HepG2 (cell line): Measurements from ENCODE around the gene TXNRD2. TPM values are rescaled to one million over a fixed set of nuclear protein-coding genes. Genes with fewer than 3 reads are reported as not detected.
A peak's percentile ranks its signal among the peaks of the same experiment; 100 is the strongest.

Source experiments
- AKNA ChIP-seq: sonication (generic); formaldehyde crosslinking; IDR thresholded peaks from 2 replicates; pipeline ENCODE4 v1.4.0; 2020; ENCODE audit warnings: missing genetic modification reagents, borderline replicate concordance
- BORCS8-MEF2B ChIP-seq: sonication (generic); formaldehyde crosslinking; IDR thresholded peaks from 2 replicates; pipeline ENCODE4 v1.8.0; 2022; ENCODE audit warnings: mild to moderate bottlenecking, missing genetic modification reagents
- BRD4 ChIP-seq: sonication (generic); formaldehyde crosslinking; IDR thresholded peaks from 2 replicates; pipeline ENCODE4 v1.4.0; 2020; ENCODE audit warnings: missing genetic modification reagents
- KDM1A ChIP-seq: IDR thresholded peaks from 2 replicates; pipeline ENCODE4 v1.6.1; 2016; ENCODE audit warnings: missing compliant biosample characterization
- TBX2 ChIP-seq: sonication (generic); formaldehyde crosslinking; IDR thresholded peaks from 2 replicates; pipeline ENCODE4 v1.5.0; 2020; ENCODE audit warnings: missing genetic modification reagents, mild to moderate bottlenecking, borderline replicate concordance
- ZBTB39 ChIP-seq: sonication (generic); formaldehyde crosslinking; IDR thresholded peaks from 2 replicates; pipeline ENCODE4 v1.5.0; 2020; ENCODE audit warnings: missing genetic modification reagents
- ZBTB43 ChIP-seq: sonication (generic); formaldehyde crosslinking; conservative IDR thresholded peaks from 2 replicates; pipeline ENCODE4 v1.4.0; 2020; ENCODE audit warnings: missing genetic modification reagents
- ZFAT ChIP-seq: sonication (generic); formaldehyde crosslinking; conservative IDR thresholded peaks from 2 replicates; pipeline ENCODE4 v1.8.1; 2023; ENCODE audit warnings: missing genetic modification reagents, inconsistent platforms
- ZNF318 ChIP-seq: sonication (generic); formaldehyde crosslinking; IDR thresholded peaks from 2 replicates; pipeline ENCODE4 v1.4.0; 2020; ENCODE audit warnings: mild to moderate bottlenecking, missing genetic modification reagents
- ZNF383 ChIP-seq: sonication (generic); formaldehyde crosslinking; IDR thresholded peaks from 2 replicates; pipeline ENCODE4 v1.4.0; 2020; ENCODE audit warnings: missing genetic modification reagents, mild to moderate bottlenecking, borderline replicate concordance
- ZNF446 ChIP-seq: sonication (generic); formaldehyde crosslinking; IDR thresholded peaks from 2 replicates; pipeline ENCODE4 v1.5.0; 2020; ENCODE audit warnings: mild to moderate bottlenecking, missing genetic modification reagents
- polyA plus RNA-seq, 8 experiments: library from polyadenylated mRNA; depleted of rRNA in 3 of 8; stranded (reverse) in 7 of 8; unstranded in 1 of 8; fragments of >200 nt; fragmentation: Illumina TruSeq in 4 of 8; extraction: Trizol in 4 of 8; gene quantifications; 2 replicates each; pipeline versions ENCODE4 v1.2.1 to v1.2.3, GENCODE V29; 2011 to 2016; ENCODE audit warnings: low read depth in 4 of 8, missing spikeins in 1 of 8, mixed read lengths in 1 of 8; ENCODE audit not compliant: insufficient read depth in 1 of 8
- total RNA-seq, 5 experiments: library from RNA; depleted of rRNA; stranded (reverse); fragments of >200 nt; fragmentation: Illumina TruSeq; extraction: Trizol; gene quantifications; 2 replicates each; pipeline ENCODE4 v1.2.3, GENCODE V29; 2016; ENCODE audit warnings: low read depth in 1 of 5
- TF ChIP-seq, protein P1 (sequence below): IDR thresholded peaks from 2 replicates; pipeline ENCODE4 v1.6.1; 2012; ENCODE audit warnings: inconsistent platforms

The TXNRD2 gene
- total and polyA plus RNA-seq, 2 of the 13 experiments (the other 11 are each of a cell fraction or from before 2014, with no cell fraction given): 17.5 to 18.6 TPM

DNA sequence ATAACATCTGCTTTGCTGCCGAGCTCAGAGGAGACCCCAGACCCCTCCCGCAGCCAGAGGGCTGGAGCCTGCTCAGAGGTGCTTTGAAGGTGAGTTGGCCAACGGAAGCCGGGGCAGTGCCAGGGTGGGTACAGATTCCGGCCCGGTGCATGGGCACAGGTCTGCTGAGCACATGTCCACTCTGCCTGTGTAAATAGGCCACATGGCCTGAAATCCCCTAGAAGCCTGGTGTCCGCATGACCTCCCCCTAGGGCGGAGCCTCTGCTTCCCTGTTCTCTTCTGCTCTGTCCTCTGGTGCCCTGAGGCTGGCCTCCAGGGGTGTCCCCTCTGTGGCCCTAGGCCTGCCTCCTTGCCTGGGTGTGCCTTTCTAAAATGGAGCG, 19.6 kb upstream of the TXNRD2 start (continued):
- TF ChIP-seq, protein P1, sequence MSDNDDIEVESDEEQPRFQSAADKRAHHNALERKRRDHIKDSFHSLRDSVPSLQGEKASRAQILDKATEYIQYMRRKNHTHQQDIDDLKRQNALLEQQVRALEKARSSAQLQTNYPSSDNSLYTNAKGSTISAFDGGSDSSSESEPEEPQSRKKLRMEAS: peak; percentile 85
- TF ChIP-seq KDM1A (CRISPR knock-in tag) (no peak), BORCS8-MEF2B (CRISPR knock-in tag) (0 out of 2 replicates have a peak, but pooled peaks have one; percentile 31), ZBTB43 (CRISPR knock-in tag) (0 out of 2 replicates have a peak, but pooled peaks have one; percentile 29), AKNA (CRISPR knock-in tag) (no peak), ZNF383 (CRISPR knock-in tag) (no peak), ZNF446 (CRISPR knock-in tag) (no peak), ZNF318 (CRISPR knock-in tag) (no peak), TBX2 (CRISPR knock-in tag) (no peak), BRD4 (no peak), ZBTB39 (CRISPR knock-in tag) (no peak), ZFAT (CRISPR knock-in tag) (no peak)
